GM23338 (cell line): ENCODE results near the gene KRTAP2-2. TPM values are rescaled to one million over a fixed set of nuclear protein-coding genes. Genes with fewer than 3 reads are reported as not detected.

Experiments used
- ATAC-seq: fragments of 200-7000 bp; cut with Tn5 transposase; 3 replicates; pipeline ENCODE4 v1.9.1; 2020
- DNase-seq: peaks from one replicate; pipeline ENCODE4 v3.0.0-alpha.2; 2015; ENCODE audit warnings: low spot score
- H2AFZ ChIP-seq: fragments of 200-600 bp; sonication (generic); 2 replicates; pipeline ENCODE4 v1.8.0; 2016; ENCODE audit warnings: antibody characterized with exemption, mild to moderate bottlenecking, moderate library complexity
- H3F3A ChIP-seq: fragments of 200-600 bp; sonication (generic); replicated peaks from 2 replicates; pipeline ENCODE4 v1.8.0; 2017; ENCODE audit warnings: antibody characterized with exemption, mixed run types, low read depth
- H3K27ac ChIP-seq: fragments of 200-600 bp; sonication (generic); 2 replicates; pipeline ENCODE4 v1.6.1; 2016; ENCODE audit warnings: low read depth
- H3K27me3 ChIP-seq: fragments of 200-600 bp; sonication (generic); 2 replicates; pipeline ENCODE4 v1.8.0; 2016; ENCODE audit warnings: mild to moderate bottlenecking, mixed run types, moderate library complexity; ENCODE audit not compliant: insufficient read depth
- H3K36me3 ChIP-seq: fragments of 200-600 bp; sonication (generic); 2 replicates; pipeline ENCODE4 v1.8.0; 2016; ENCODE audit warnings: mild to moderate bottlenecking; ENCODE audit not compliant: insufficient read depth
- H3K4me1 ChIP-seq: fragments of 200-600 bp; sonication (generic); 2 replicates; pipeline ENCODE4 v1.8.0; 2016; ENCODE audit warnings: mild to moderate bottlenecking, moderate library complexity; ENCODE audit not compliant: insufficient read depth
- H3K4me2 ChIP-seq: fragments of 200-600 bp; sonication (generic); 2 replicates; pipeline ENCODE4 v1.7.1; 2017; ENCODE audit warnings: mixed run types
- H3K4me3 ChIP-seq: fragments of 200-600 bp; sonication (generic); 2 replicates; pipeline ENCODE4 v1.6.1; 2016; ENCODE audit warnings: mixed run types
- H3K79me2 ChIP-seq: fragments of 200-600 bp; sonication (generic); replicated peaks from 2 replicates; pipeline ENCODE4 v1.8.0; 2017; ENCODE audit warnings: mild to moderate bottlenecking; ENCODE audit not compliant: insufficient read depth
- H3K9me2 ChIP-seq: fragments of 200-600 bp; sonication (generic); 2 replicates; pipeline ENCODE4 v1.8.0; 2017; ENCODE audit not compliant: insufficient read depth
- H4K20me1 ChIP-seq: fragments of 200-600 bp; sonication (generic); replicated peaks from 2 replicates; pipeline ENCODE4 v1.8.0; 2017; ENCODE audit warnings: mild to moderate bottlenecking; ENCODE audit not compliant: insufficient read depth
- H3K27ac Mint-ChIP-seq: 2 replicates; pipeline ENCODE4 v1.8.0; 2020; ENCODE audit warnings: inconsistent platforms, mild to moderate bottlenecking, moderate library complexity, mixed read lengths
- H3K27me3 Mint-ChIP-seq: 3 replicates; pipeline ENCODE4 v1.8.0; 2022; ENCODE audit warnings: low read depth, mild to moderate bottlenecking, moderate library complexity, mixed read lengths, inconsistent platforms; ENCODE audit not compliant: insufficient read depth, poor library complexity
- H3K36me3 Mint-ChIP-seq: 3 replicates; pipeline ENCODE4 v1.8.0; 2021; ENCODE audit warnings: low read depth, mild to moderate bottlenecking, inconsistent platforms, moderate library complexity, mixed read lengths
- H3K4me1 Mint-ChIP-seq: 3 replicates; pipeline ENCODE4 v1.8.0; 2020; ENCODE audit warnings: mild to moderate bottlenecking, inconsistent platforms, mixed read lengths
- H3K4me3 Mint-ChIP-seq: 3 replicates; pipeline ENCODE4 v1.8.0; 2021; ENCODE audit warnings: moderate library complexity, mild to moderate bottlenecking, inconsistent platforms, mixed read lengths
- H3K9me3 Mint-ChIP-seq: 3 replicates; pipeline ENCODE4 v1.8.0; 2020; ENCODE audit warnings: moderate library complexity, mild to moderate bottlenecking, inconsistent platforms, mixed read lengths
- CTCF ChIP-seq, 2 experiments: fragments of 200-600 bp in 1 of 2; sonication (generic) in 1 of 2; conservative IDR thresholded peaks; 2 replicates each; pipeline versions ENCODE4 v1.5.1 to v1.6.1; 2016 to 2017; ENCODE audit warnings: antibody characterized with exemption in 2 of 2, low read depth in 2 of 2, mild to moderate bottlenecking in 2 of 2, moderate library complexity in 1 of 2
- ETS1 ChIP-seq: IDR thresholded peaks from 2 replicates; pipeline ENCODE4 v1.6.1; 2016; ENCODE audit warnings: antibody characterized with exemption
- EZH2 ChIP-seq: fragments of 200-600 bp; sonication (generic); IDR thresholded peaks from one replicate; pipeline ENCODE4 v1.8.0; 2017; ENCODE audit warnings: antibody characterized with exemption, mild to moderate bottlenecking, low read depth; ENCODE audit not compliant: unreplicated experiment
- EZH2phosphoT487 ChIP-seq: fragments of 200-600 bp; sonication (generic); IDR thresholded peaks from one replicate; pipeline ENCODE4 v1.8.1; 2018; ENCODE audit warnings: antibody characterized with exemption; ENCODE audit not compliant: unreplicated experiment
- JUNB ChIP-seq: IDR thresholded peaks from one replicate; pipeline ENCODE4 v1.6.1; 2016; ENCODE audit warnings: antibody characterized with exemption; ENCODE audit not compliant: unreplicated experiment
- NANOG ChIP-seq: IDR thresholded peaks from 2 replicates; pipeline ENCODE4 v1.6.1; 2016; ENCODE audit warnings: antibody characterized with exemption, borderline replicate concordance
- POLR2AphosphoS5 ChIP-seq: IDR thresholded peaks from 2 replicates; pipeline ENCODE4 v1.6.1; 2016; ENCODE audit warnings: antibody characterized with exemption, low read depth
- STAT1 ChIP-seq: IDR thresholded peaks from one replicate; pipeline ENCODE4 v1.6.1; 2016; ENCODE audit warnings: antibody characterized with exemption; ENCODE audit not compliant: unreplicated experiment
- ZNF114 ChIP-seq: fragments of 250-450 bp; sonication (Bioruptor Pico); IDR thresholded peaks from 2 replicates; pipeline ENCODE4 v1.5.0; 2020; ENCODE audit warnings: mild to moderate bottlenecking, moderate library complexity
- ZNF331 ChIP-seq: fragments of 250-450 bp; sonication (Bioruptor Pico); IDR thresholded peaks from 2 replicates; pipeline ENCODE4 v1.5.0; 2020; ENCODE audit warnings: low read depth, mild to moderate bottlenecking, moderate library complexity
- ZNF462 ChIP-seq: fragments of 250-450 bp; sonication (Bioruptor Pico); IDR thresholded peaks from 2 replicates; pipeline ENCODE4 v1.5.0; 2020; ENCODE audit warnings: mild to moderate bottlenecking, moderate library complexity
- polyA plus RNA-seq: library from polyadenylated mRNA; unstranded; fragments of >200 nt; fragmentation: Nextera tagmentation; extraction: Ambion mirVana; gene quantifications from 2 replicates; pipeline ENCODE4 v1.2.1, GENCODE V29; 2016
- total RNA-seq: library from RNA; depleted of rRNA; stranded (reverse); fragments of >200 nt; shearing (Covaris generic); gene quantifications from 2 replicates; pipeline ENCODE4 v1.2.3, GENCODE V29; 2014

The KRTAP2-2 gene
- total and polyA plus RNA-seq, 2 experiments from 2014 or later, result not detected

- Mint-ChIP-seq H3K27me3 (no peaks in the 10 kb centered on the region), H3K9me3 (no peaks in the 10 kb centered on the region), H3K36me3 (no peaks in the 10 kb centered on the region), H3K4me3 (no peak overlapping the region), H3K27ac (no peak overlapping the region), H3K4me1 (no peaks in the 10 kb centered on the region)
- DNase-seq (no peak), ATAC-seq (no peak)
- Histone ChIP-seq H3K4me2 (no peak overlapping the region), H4K20me1 (no peaks in the 10 kb centered on the region), H3F3A (no peaks in the 10 kb centered on the region), H3K9me2 (no peaks in the 10 kb centered on the region; the same call in none of the 2 replicates), H2AFZ (no peak overlapping the region), H3K4me1 (no peaks in the 10 kb centered on the region), H3K79me2 (no peaks in the 10 kb centered on the region), H3K27ac (no peak overlapping the region), H3K36me3 (no peaks in the 10 kb centered on the region), H3K27me3 (no peaks in the 10 kb centered on the region), H3K4me3 (no peak overlapping the region)
- TF ChIP-seq ZNF114, result no peak
- no peak for TF ChIP-seq STAT1
- TF ChIP-seq NANOG, result no peak
- no peak for TF ChIP-seq ETS1
- no peak for TF ChIP-seq ZNF331 (CRISPR knock-in tag)
- no peak for TF ChIP-seq EZH2phosphoT487
Observed at GRCh38 chr17:41069031-41069430, 14.0 kb upstream of the KRTAP2-2 start.

- H3K36me3 ChIP-seq, result no peaks in the 10 kb centered on the region
- no peaks in the 10 kb centered on the region for H3F3A ChIP-seq
- H3K4me1 Mint-ChIP-seq, result no peaks in the 10 kb centered on the region
- H3K36me3 Mint-ChIP-seq, result no peaks in the 10 kb centered on the region
- H3K4me3 ChIP-seq, result no peak overlapping the region
- H4K20me1 ChIP-seq, result no peaks in the 10 kb centered on the region
- H3K4me2 ChIP-seq, result no peak overlapping the region
- no peak overlapping the region for H3K27ac Mint-ChIP-seq
- H3K27me3 ChIP-seq, result no peaks in the 10 kb centered on the region
- TF ChIP-seq ETS1 (no peak), CTCF (conservative IDR thresholded peaks at IDR 0.05; ENCODE audit: low read depth in 2 of 2) (no peak), JUNB (no peak), ZNF462 (no peak), EZH2phosphoT487 (no peak), STAT1 (no peak), POLR2AphosphoS5 (no peak), ZNF331 (CRISPR knock-in tag) (no peak), NANOG (no peak), EZH2 (no peak)
- no peak overlapping the region for H2AFZ ChIP-seq
- H3K4me1 ChIP-seq, result no peaks in the 10 kb centered on the region
- DNase-seq (no peak), ATAC-seq (no peak)
- H3K9me3 Mint-ChIP-seq, result no peaks in the 10 kb centered on the region
- H3K9me2 ChIP-seq, result no peaks in the 10 kb centered on the region; the same call in none of the 2 replicates
- no peaks in the 10 kb centered on the region for H3K27me3 Mint-ChIP-seq
- H3K79me2 ChIP-seq, result no peaks in the 10 kb centered on the region
- no peak overlapping the region for H3K27ac ChIP-seq
- no peak overlapping the region for H3K4me3 Mint-ChIP-seq
Observed at GRCh38 chr17:41067281-41067680, 12.3 kb upstream of the KRTAP2-2 start.
